COLO668 (cell line): ENCODE measurements around the gene CDK2.

Experiments used
- DNase-seq: peaks from one replicate; lab custom pipeline; 2025; ENCODE audit not compliant: unreplicated experiment; lab: John Stamatoyannopoulos, UW

CDK2 gene

GRCh38 chr12:56010111-56010570 lies 43.5 kb downstream of the CDK2 start:
- no peak for DNase-seq

- no peak for DNase-seq
Measured at GRCh38 chr12:56011509-56012090, 45.0 kb downstream of the CDK2 start.

GRCh38 chr12:56013482-56013881 lies 46.9 kb downstream of the CDK2 start:
- no peak for DNase-seq

- no peak for DNase-seq
Measured at GRCh38 chr12:56014205-56014604, 47.6 kb downstream of the CDK2 start.

GRCh38 chr12:56017181-56017580 lies 50.6 kb downstream of the CDK2 start:
- no peak for DNase-seq

- DNase-seq: no peak
Measured at GRCh38 chr12:56018356-56018755, 51.7 kb downstream of the CDK2 start.

- DNase-seq: no peak
Measured at GRCh38 chr12:56020423-56021184, 54.0 kb downstream of the CDK2 start, which contains the start of gene IKZF4. Gene IKZF4 (plus strand): TSS chr12:56021043. CDS start chr12:56021494, 451 bp downstream.

- DNase-seq: no peak
Measured at GRCh38 chr12:56021889-56022497, 55.4 kb downstream of the CDK2 start.
